ENCODE measurements around the gene LRRC46. TPM values are rescaled to one million over a fixed set of nuclear protein-coding genes. Genes with fewer than 3 reads are reported as not detected.

The LRRC46 gene
- total and polyA plus RNA-seq, 2 experiments from 2014 or later: 0.18 to 0.35 TPM

DNA sequence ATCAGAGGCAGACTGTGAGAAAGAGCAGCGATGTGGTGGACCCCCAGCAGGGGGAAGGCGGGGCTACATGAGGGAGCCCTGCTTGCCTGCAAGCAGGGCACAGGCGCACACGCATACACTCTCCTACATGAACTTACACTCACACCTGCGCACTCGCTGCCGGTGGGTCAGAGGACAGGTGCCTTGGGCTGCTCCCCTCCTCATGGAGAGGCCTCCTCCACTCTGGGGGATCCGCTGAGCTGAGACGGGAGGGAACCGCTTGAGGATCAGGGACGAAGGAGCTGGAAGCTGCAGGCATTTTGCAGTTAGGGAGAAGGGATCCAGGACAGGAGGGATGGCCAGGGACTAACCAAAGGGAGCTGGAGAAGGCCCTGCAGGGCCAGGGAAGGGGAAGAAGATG, 24.0 kb upstream of the LRRC46 start (continued):
- TF ChIP-seq REST (IDR thresholded peaks at IDR 0.05; ENCODE audit: unreplicated experiment) (no peak), EZH2 (IDR thresholded peaks at IDR 0.05; ENCODE audit: low read depth, unreplicated experiment) (no peak), POLR2AphosphoS5 (IDR thresholded peaks at IDR 0.05; ENCODE audit: low read depth) (no peak), CTCF (conservative IDR thresholded peaks at IDR 0.05; ENCODE audit: low read depth in 2 of 2) (no peak), EZH2phosphoT487 (IDR thresholded peaks at IDR 0.05; ENCODE audit: unreplicated experiment) (no peak), ZNF114 (CRISPR knock-in tag; IDR thresholded peaks at IDR 0.05) (no peak), STAT1 (IDR thresholded peaks at IDR 0.05; ENCODE audit: unreplicated experiment) (no peak), ETS1 (IDR thresholded peaks at IDR 0.05) (no peak), ZNF331 (CRISPR knock-in tag; IDR thresholded peaks at IDR 0.05; ENCODE audit: low read depth) (no peak), NANOG (IDR thresholded peaks at IDR 0.05; ENCODE audit: borderline replicate concordance) (no peak), CREB1 (CRISPR knock-in tag; IDR thresholded peaks at IDR 0.05; ENCODE audit: low read depth) (no peak)

DNA sequence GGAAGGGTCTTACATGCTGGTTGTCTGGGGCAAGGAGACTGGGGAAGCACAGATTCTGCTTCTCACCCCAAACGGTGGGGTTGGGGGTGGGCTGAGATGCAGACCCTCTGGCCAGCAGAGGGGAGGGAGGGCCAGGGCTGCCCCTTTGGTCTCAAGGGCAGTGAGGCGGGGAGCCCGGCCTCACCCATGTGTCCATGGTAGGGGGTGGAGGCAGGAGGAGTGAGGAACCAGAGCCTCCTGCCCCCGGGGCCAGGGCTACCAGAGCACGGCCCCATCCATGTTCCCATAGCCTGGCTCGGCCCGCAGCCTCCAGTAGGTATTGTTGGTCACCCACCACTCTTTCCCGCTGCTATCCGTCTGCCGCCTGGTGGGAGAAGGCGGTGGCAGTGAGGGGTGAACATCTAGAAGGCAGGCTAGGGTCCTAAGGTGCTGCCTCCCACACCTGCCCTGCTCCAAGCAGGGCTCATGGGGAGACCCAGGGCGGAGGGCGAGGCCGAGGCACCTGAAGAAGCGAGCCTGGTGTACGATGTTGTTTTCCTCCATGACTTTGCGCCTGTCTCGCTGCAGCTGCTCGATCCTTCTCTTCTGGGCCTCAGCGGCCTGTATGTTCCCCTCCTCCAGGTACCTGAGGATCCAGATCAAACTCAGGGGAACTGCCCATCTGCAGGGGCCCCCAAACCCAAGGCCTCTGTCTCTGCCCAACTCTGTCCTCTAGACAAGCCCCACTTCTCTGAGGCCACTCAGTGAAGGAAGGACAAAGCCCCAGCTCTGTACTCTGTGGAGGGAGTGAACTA, 23.2 kb upstream of the LRRC46 start:
- Histone ChIP-seq H3K4me2 (no peak overlapping the region), H2AFZ (no peak overlapping the region), H3K36me3 (ENCODE audit: insufficient read depth) (no peaks in the 10 kb centered on the region), H3K4me1 (ENCODE audit: insufficient read depth) (no peaks in the 10 kb centered on the region), H3K9me2 (ENCODE audit: insufficient read depth) (no peaks in the 10 kb centered on the region), H3K27ac (ENCODE audit: low read depth) (no peak overlapping the region), H4K20me1 (replicated peaks; ENCODE audit: insufficient read depth) (no peaks in the 10 kb centered on the region), H3K27me3 (ENCODE audit: insufficient read depth) (no peaks in the 10 kb centered on the region), H3K4me3 (no peak overlapping the region), H3F3A (replicated peaks; ENCODE audit: low read depth) (no peaks in the 10 kb centered on the region), H3K79me2 (replicated peaks; ENCODE audit: insufficient read depth) (no peaks in the 10 kb centered on the region)
- peaks cover 9% of the 10 kb centered on the region for H3K27me3 Mint-ChIP-seq (ENCODE audit: insufficient read depth, low read depth, poor library complexity)
- H3K4me1 Mint-ChIP-seq: peaks cover 7% of the 10 kb centered on the region; the same call in 2 of the 3 replicates
- H3K27ac Mint-ChIP-seq: no peak overlapping the region
- ATAC-seq: no peak
- no peak overlapping the region for H3K4me3 Mint-ChIP-seq
- H3K9me3 Mint-ChIP-seq: no peaks in the 10 kb centered on the region; the same call in 2 of the 3 replicates
- peaks cover 5% of the 10 kb centered on the region; the same call in 1 of the 3 replicates for H3K36me3 Mint-ChIP-seq (ENCODE audit: low read depth)
- DNase-seq (ENCODE audit: low spot score): no peak
- no peak for TF ChIP-seq CREB1 (CRISPR knock-in tag; IDR thresholded peaks at IDR 0.05; ENCODE audit: low read depth)
- TF ChIP-seq ZNF331 (CRISPR knock-in tag; IDR thresholded peaks at IDR 0.05; ENCODE audit: low read depth): no peak
- no peak for TF ChIP-seq STAT1 (IDR thresholded peaks at IDR 0.05; ENCODE audit: unreplicated experiment)
- TF ChIP-seq EZH2phosphoT487 (IDR thresholded peaks at IDR 0.05; ENCODE audit: unreplicated experiment): no peak

Data from GM23338 (cell line).